K562 (cell line): ENCODE results near the gene COMMD1.

Experiments used
- ETS1 ChIP-seq: conservative IDR thresholded peaks from 2 replicates; pipeline ENCODE4 v1.6.1; 2011; ENCODE audit warnings: low read depth, mild to moderate bottlenecking, low read length; ENCODE audit not compliant: control insufficient read depth
- FOXJ3 ChIP-seq: sonication (generic); formaldehyde crosslinking; IDR thresholded peaks from 2 replicates; pipeline ENCODE4 v1.4.0; 2020; ENCODE audit warnings: mild to moderate bottlenecking, missing genetic modification reagents
- HDAC8 ChIP-seq: fragments of 450-650 bp; IDR thresholded peaks from 2 replicates; pipeline ENCODE4 v1.6.1; 2016; ENCODE audit warnings: mild to moderate bottlenecking, missing genetic modification characterization, moderate library complexity, missing compliant biosample characterization
- MBD1 ChIP-seq: fragments of 250-450 bp; sonication (Bioruptor Pico); IDR thresholded peaks from 2 replicates; pipeline ENCODE4 v1.8.0; 2022; ENCODE audit warnings: inconsistent platforms
- POLR2AphosphoS5 ChIP-seq: IDR thresholded peaks from 2 replicates; pipeline ENCODE4 v1.6.1; 2011; ENCODE audit warnings: mild to moderate bottlenecking, low read depth, low read length, moderate library complexity; ENCODE audit not compliant: control insufficient read depth, insufficient read depth
- SAFB2 ChIP-seq: fragments of 200-400 bp; formaldehyde crosslinking; IDR thresholded peaks from 2 replicates; pipeline ENCODE4 v1.6.1; 2018; ENCODE audit warnings: borderline replicate concordance, low read length, low read depth, moderate library complexity; ENCODE audit not compliant: severe bottlenecking
- SREBF1 ChIP-seq: fragments of 150-350 bp; IDR thresholded peaks from 2 replicates; pipeline ENCODE4 v1.6.1; 2014; ENCODE audit warnings: antibody characterized with exemption, low read depth, low read length, borderline replicate concordance
- TF ChIP-seq, protein P1 (sequence below): sonication (generic); formaldehyde crosslinking; IDR thresholded peaks from 2 replicates; pipeline ENCODE4 v1.8.1; 2022; ENCODE audit warnings: missing genetic modification reagents

GRCh38 chr2:61937886-61938285 is 32.4 kb downstream of the COMMD1 start:
- TF ChIP-seq SREBF1 (no peak), ETS1 (no peak), POLR2AphosphoS5 (no peak), SAFB2 (no peak), MBD1 (CRISPR knock-in tag) (no peak), FOXJ3 (CRISPR knock-in tag) (no peak), HDAC8 (tag) (no peak)
- TF ChIP-seq, protein P1, sequence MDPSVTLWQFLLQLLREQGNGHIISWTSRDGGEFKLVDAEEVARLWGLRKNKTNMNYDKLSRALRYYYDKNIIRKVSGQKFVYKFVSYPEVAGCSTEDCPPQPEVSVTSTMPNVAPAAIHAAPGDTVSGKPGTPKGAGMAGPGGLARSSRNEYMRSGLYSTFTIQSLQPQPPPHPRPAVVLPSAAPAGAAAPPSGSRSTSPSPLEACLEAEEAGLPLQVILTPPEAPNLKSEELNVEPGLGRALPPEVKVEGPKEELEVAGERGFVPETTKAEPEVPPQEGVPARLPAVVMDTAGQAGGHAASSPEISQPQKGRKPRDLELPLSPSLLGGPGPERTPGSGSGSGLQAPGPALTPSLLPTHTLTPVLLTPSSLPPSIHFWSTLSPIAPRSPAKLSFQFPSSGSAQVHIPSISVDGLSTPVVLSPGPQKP (CRISPR knock-in tag): no peak
